ENCODE data around the gene PIK3IP1.

PIK3IP1 gene

GRCh38 chr22:31263896-31264640 is 28.2 kb downstream of the PIK3IP1 start:
- Histone ChIP-seq H3K27me3 (ENCODE audit: insufficient read depth, low read length, poor library complexity, severe bottlenecking) (no peaks in the 10 kb centered on the region), H3K4me1 (ENCODE audit: insufficient read depth, low read length, poor library complexity, severe bottlenecking) (no peaks in the 10 kb centered on the region), H3K9me2 (replicated peaks; ENCODE audit: low read depth, low read length) (no peaks in the 10 kb centered on the region), H3K9me3 (ENCODE audit: insufficient read depth, low read depth, low read length) (no peaks in the 10 kb centered on the region), H3K79me2 (ENCODE audit: insufficient read depth, low read length) (no peaks in the 10 kb centered on the region), H3K4me3 (ENCODE audit: low read length, poor library complexity, severe bottlenecking) (no peak overlapping the region), H3K9ac (ENCODE audit: low read depth, low read length, poor library complexity, severe bottlenecking) (no peak overlapping the region), H3F3A (ENCODE audit: low read depth) (no peaks in the 10 kb centered on the region), H3K36me3 (ENCODE audit: insufficient read depth, low read length) (peaks cover 85% of the 10 kb centered on the region), H4K20me1 (ENCODE audit: insufficient read depth, low read length, poor library complexity, severe bottlenecking) (no peaks in the 10 kb centered on the region), H2AFZ (ENCODE audit: low read length) (no peak overlapping the region), H3K4me2 (ENCODE audit: low read depth, low read length, poor library complexity, severe bottlenecking) (no peak overlapping the region)
- TF ChIP-seq CTCF (conservative IDR thresholded peaks at IDR 0.05; ENCODE audit: low read length) (no peak), EZH2phosphoT487 (IDR thresholded peaks at IDR 0.05; ENCODE audit: borderline replicate concordance) (no peak)

- H3K9ac ChIP-seq (ENCODE audit: low read depth, low read length, poor library complexity, severe bottlenecking) = no peak overlapping the region
- no peaks in the 10 kb centered on the region for H3K9me3 ChIP-seq (ENCODE audit: insufficient read depth, low read depth, low read length)
- TF ChIP-seq CTCF (conservative IDR thresholded peaks at IDR 0.05; ENCODE audit: low read length) (no peak), EZH2phosphoT487 (IDR thresholded peaks at IDR 0.05; ENCODE audit: borderline replicate concordance) (no peak)
- no peaks in the 10 kb centered on the region for H3K79me2 ChIP-seq (ENCODE audit: insufficient read depth, low read length)
- no peaks in the 10 kb centered on the region for H4K20me1 ChIP-seq (ENCODE audit: insufficient read depth, low read length, poor library complexity, severe bottlenecking)
- no peak overlapping the region for H3K4me2 ChIP-seq (ENCODE audit: low read depth, low read length, poor library complexity, severe bottlenecking)
- H3F3A ChIP-seq (ENCODE audit: low read depth) = no peaks in the 10 kb centered on the region
- H3K27me3 ChIP-seq (ENCODE audit: insufficient read depth, low read length, poor library complexity, severe bottlenecking) = no peaks in the 10 kb centered on the region
- H3K4me1 ChIP-seq (ENCODE audit: insufficient read depth, low read length, poor library complexity, severe bottlenecking) = no peaks in the 10 kb centered on the region
- no peaks in the 10 kb centered on the region for H3K9me2 ChIP-seq (replicated peaks; ENCODE audit: low read depth, low read length)
- H3K36me3 ChIP-seq (ENCODE audit: insufficient read depth, low read length) = peaks cover 83% of the 10 kb centered on the region; the same call in 1 of the 2 replicates
- no peak overlapping the region for H2AFZ ChIP-seq (ENCODE audit: low read length)
- no peak overlapping the region for H3K4me3 ChIP-seq (ENCODE audit: low read length, poor library complexity, severe bottlenecking)
These were observed 29.8 kb downstream of the PIK3IP1 start for GRCh38 chr22:31262312-31263133.

GRCh38 chr22:31260474-31260856 is 31.8 kb downstream of the PIK3IP1 start:
- no peak overlapping the region for H3K4me2 ChIP-seq (ENCODE audit: low read depth, low read length, poor library complexity, severe bottlenecking)
- H3F3A ChIP-seq (ENCODE audit: low read depth) = no peaks in the 10 kb centered on the region
- H3K79me2 ChIP-seq (ENCODE audit: insufficient read depth, low read length) = no peaks in the 10 kb centered on the region
- no peaks in the 10 kb centered on the region for H3K4me1 ChIP-seq (ENCODE audit: insufficient read depth, low read length, poor library complexity, severe bottlenecking)
- no peaks in the 10 kb centered on the region for H3K9me2 ChIP-seq (replicated peaks; ENCODE audit: low read depth, low read length)
- TF ChIP-seq EZH2phosphoT487 (IDR thresholded peaks at IDR 0.05; ENCODE audit: borderline replicate concordance) = no peak
- no peak for TF ChIP-seq CTCF (conservative IDR thresholded peaks at IDR 0.05; ENCODE audit: low read length)
- no peak overlapping the region for H3K9ac ChIP-seq (ENCODE audit: low read depth, low read length, poor library complexity, severe bottlenecking)
- H4K20me1 ChIP-seq (ENCODE audit: insufficient read depth, low read length, poor library complexity, severe bottlenecking) = no peaks in the 10 kb centered on the region
- peaks cover 63% of the 10 kb centered on the region; the same call in 1 of the 2 replicates for H3K36me3 ChIP-seq (ENCODE audit: insufficient read depth, low read length)
- no peaks in the 10 kb centered on the region for H3K9me3 ChIP-seq (ENCODE audit: insufficient read depth, low read depth, low read length)
- H2AFZ ChIP-seq (ENCODE audit: low read length) = no peak overlapping the region
- H3K27me3 ChIP-seq (ENCODE audit: insufficient read depth, low read length, poor library complexity, severe bottlenecking) = no peaks in the 10 kb centered on the region
- no peak overlapping the region for H3K4me3 ChIP-seq (ENCODE audit: low read length, poor library complexity, severe bottlenecking)
